ENCODE measurements around the gene HCN2.
"Not testable (repeated sequence)": the region's sequence is repeated elsewhere in the genome, so short reads cannot be mapped to it uniquely, and the experiment has no call there.

HCN2 gene

DNA sequence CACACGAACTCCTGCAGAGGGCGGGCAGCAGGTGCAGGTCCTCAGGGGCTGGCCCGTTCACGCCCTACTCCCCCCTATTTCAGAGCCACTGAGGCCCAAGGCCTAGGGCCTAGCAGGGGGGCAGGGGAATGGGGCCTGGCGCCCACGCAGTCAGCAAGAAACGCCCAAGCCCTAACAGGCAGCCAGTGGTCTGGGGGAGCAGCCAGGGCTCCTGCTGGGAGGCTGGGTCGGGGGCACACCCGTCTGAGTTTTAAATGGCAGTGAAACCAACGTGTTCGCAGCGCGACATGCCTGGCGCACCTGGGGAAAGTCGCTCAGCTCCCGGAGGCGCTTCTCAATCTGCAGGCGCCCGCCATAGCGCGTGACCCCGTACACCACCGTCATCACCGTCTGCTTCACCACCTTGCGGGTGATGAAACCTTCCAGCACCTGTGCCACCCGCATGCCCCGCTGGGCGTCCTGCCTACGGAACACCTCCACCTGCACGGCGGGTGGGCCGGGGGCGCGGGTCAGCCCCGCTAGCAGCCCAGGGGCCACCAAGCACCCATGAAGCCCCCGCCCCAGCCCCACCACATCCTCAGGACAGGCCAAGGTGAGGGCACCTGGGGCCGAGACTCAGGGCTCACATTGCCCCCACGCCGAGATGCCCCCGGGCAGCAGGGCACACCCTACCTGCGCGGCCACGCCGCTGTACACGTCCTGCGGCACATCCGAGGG is 29.8 kb downstream of the HCN2 start:
- Histone ChIP-seq H3K4me3 (ENCODE audit: low read depth in 1 of 2, low read length in 2 of 2) (no peak overlapping the region), H3K9me3 (ENCODE audit: low read length) (no peaks in the 10 kb centered on the region), H3K9ac (ENCODE audit: low read length) (no peak overlapping the region), H3K27ac (ENCODE audit: low read depth, low read length) (no peak overlapping the region), H3K4me1 (ENCODE audit: insufficient read depth, low read length) (no peaks in the 10 kb centered on the region), H3K36me3 (ENCODE audit: insufficient read depth, low read length) (peaks cover 7% of the 10 kb centered on the region), H3K27me3 (ENCODE audit: control insufficient read depth in 1 of 2, insufficient read depth in 2 of 2, low read length in 2 of 2) (peaks cover 0 to 22% of the 10 kb centered on the region in 2 donors)

GRCh38 chr19:620166-620862 is 30.6 kb downstream of the HCN2 start:
- Histone ChIP-seq H3K4me3 (ENCODE audit: low read depth in 1 of 2, low read length in 2 of 2) (no peak overlapping the region), H3K36me3 (ENCODE audit: insufficient read depth, low read length) (peaks cover 10% of the 10 kb centered on the region), H3K27ac (ENCODE audit: low read depth, low read length) (no peak overlapping the region), H3K9me3 (ENCODE audit: low read length) (no peaks in the 10 kb centered on the region), H3K27me3 (ENCODE audit: control insufficient read depth in 1 of 2, insufficient read depth in 2 of 2, low read length in 2 of 2) (peaks cover 0 to 17% of the 10 kb centered on the region in 2 donors), H3K9ac (ENCODE audit: low read length) (no peak overlapping the region), H3K4me1 (ENCODE audit: insufficient read depth, low read length) (no peaks in the 10 kb centered on the region)

DNA sequence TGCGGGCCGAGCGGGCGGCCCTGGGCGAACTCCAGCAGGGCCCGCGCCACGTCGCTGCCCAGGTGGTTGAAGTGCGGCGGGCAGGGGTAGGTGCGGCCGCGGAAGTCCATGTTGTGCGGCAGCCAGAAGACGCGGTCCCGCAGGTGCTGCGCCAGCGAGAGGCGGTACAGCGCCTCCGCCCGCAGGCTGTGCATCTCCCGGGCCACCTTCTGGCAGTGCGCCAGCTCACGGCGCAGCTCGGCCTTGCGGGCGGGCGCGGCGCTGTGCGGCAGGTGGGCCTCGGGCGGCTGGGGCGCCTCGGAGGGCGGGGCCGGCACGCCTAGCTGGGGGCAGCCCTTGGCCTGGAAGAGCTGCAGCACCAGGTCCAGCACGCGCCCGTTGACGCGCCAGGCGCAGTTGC is 31.5 kb downstream of the HCN2 start:
- H3K36me3 ChIP-seq (ENCODE audit: insufficient read depth, low read length), result peaks cover 13% of the 10 kb centered on the region
- not testable (repeated sequence) for H3K9ac ChIP-seq (ENCODE audit: low read length); H3K9me3 ChIP-seq (ENCODE audit: low read length); H3K4me3 ChIP-seq (ENCODE audit: low read depth in 1 of 2, low read length in 2 of 2); H3K4me1 ChIP-seq (ENCODE audit: insufficient read depth, low read length); H3K27ac ChIP-seq (ENCODE audit: low read depth, low read length)
- peaks cover 0 to 17% of the 10 kb centered on the region in 2 donors for H3K27me3 ChIP-seq (ENCODE audit: control insufficient read depth in 1 of 2, insufficient read depth in 2 of 2, low read length in 2 of 2)

DNA sequence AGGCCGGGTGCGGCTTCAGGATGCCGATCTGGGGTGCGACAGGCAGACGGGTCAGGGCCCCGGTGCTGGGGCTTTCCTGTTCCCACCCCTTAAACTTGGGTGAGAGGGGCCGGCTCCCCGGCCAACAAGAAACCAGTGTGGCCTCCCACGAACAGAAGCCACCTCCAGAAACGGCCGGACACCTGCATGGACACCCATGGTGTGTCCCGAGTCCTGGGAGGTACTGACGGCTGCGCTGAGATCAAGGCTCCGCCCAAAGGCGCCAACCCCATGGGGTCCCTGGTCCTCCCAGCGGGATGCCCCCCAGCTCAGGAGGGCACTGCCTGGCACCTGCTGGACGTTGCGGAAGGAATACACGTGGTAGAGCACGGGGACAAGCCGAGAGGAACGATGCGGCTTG is 32.1 kb downstream of the HCN2 start:
- Histone ChIP-seq H3K36me3 (ENCODE audit: insufficient read depth, low read length) (peaks cover 13% of the 10 kb centered on the region), H3K4me3 (ENCODE audit: low read depth in 1 of 2, low read length in 2 of 2) (no peak overlapping the region), H3K27me3 (ENCODE audit: control insufficient read depth in 1 of 2, insufficient read depth in 2 of 2, low read length in 2 of 2) (peaks cover 0 to 14% of the 10 kb centered on the region in 2 donors), H3K9ac (ENCODE audit: low read length) (no peak overlapping the region), H3K27ac (ENCODE audit: low read depth, low read length) (no peak overlapping the region), H3K4me1 (ENCODE audit: insufficient read depth, low read length) (no peaks in the 10 kb centered on the region), H3K9me3 (ENCODE audit: low read length) (no peaks in the 10 kb centered on the region)

DNA sequence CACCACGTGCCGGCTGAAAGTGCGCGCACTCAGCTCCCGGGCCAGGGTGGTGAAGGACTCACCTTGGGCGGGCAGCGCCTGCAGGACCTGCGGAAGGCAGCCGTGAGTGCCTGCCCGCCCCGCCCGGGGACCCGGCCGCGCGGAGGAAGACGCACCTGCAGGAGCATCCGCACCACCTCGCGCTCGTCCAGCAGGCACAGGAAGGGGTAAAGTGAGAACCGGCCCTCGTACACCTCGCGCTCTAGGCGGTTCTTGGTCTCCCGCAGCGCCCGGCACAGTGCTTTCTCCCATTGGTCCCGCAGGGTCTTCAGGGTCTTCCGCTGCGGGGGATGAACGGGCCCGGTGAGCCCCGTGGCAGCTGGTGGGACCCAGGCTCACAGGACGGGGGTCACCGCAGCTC is 33.0 kb downstream of the HCN2 start:
- no peaks in the 10 kb centered on the region for H3K4me1 ChIP-seq (ENCODE audit: insufficient read depth, low read length)
- H3K4me3 ChIP-seq (ENCODE audit: low read depth in 1 of 2, low read length in 2 of 2), result no peak overlapping the region
- peaks cover 0 to 5% of the 10 kb centered on the region in 2 donors for H3K27me3 ChIP-seq (ENCODE audit: control insufficient read depth in 1 of 2, insufficient read depth in 2 of 2, low read length in 2 of 2)
- H3K36me3 ChIP-seq (ENCODE audit: insufficient read depth, low read length), result peaks cover 13% of the 10 kb centered on the region
- H3K27ac ChIP-seq (ENCODE audit: low read depth, low read length), result no peak overlapping the region
- H3K9ac ChIP-seq (ENCODE audit: low read length), result no peak overlapping the region
- no peaks in the 10 kb centered on the region for H3K9me3 ChIP-seq (ENCODE audit: low read length)

DNA sequence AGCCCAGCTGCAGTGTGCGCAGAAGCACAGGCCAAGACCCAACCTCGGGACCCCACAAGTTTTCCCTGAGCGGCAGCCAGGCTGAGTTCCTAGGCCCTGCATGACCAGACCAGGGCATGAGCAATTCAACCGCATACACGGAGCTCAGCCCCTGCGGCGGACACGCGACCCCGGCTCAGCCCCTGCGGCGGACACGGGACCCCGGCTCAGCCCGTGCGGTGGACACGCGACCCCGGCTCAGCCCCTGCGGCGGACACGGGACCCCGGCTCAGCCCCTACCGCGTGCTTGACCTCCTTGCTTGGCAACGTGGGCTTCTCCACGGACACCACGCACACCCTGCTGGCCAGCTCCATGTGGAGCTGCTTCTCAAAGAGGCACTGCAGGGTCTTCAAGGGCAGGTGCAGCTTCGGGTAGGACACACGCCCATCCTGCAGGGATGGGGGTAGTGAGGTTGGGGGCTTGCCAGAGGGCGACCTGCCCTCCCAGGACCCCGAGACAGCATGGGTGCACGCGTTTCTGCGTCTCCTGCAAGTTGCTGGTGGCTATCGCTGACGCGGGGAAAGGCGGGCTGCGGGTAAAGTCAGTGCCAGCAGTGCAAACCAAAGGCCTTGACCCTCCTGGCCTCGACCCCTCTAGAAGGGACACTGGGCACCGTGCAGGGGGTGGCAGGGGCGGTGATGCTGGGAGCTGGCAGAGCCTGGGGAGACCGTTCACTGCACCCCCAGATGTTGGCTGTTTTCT is 33.7 kb downstream of the HCN2 start:
- Histone ChIP-seq H3K36me3 (ENCODE audit: insufficient read depth, low read length) (peaks cover 13% of the 10 kb centered on the region), H3K9me3 (ENCODE audit: low read length) (no peaks in the 10 kb centered on the region), H3K4me3 (ENCODE audit: low read depth in 1 of 2, low read length in 2 of 2) (no peak overlapping the region), H3K27me3 (ENCODE audit: control insufficient read depth in 1 of 2, insufficient read depth in 2 of 2, low read length in 2 of 2) (peaks cover 0 to 1% of the 10 kb centered on the region in 2 donors), H3K4me1 (ENCODE audit: insufficient read depth, low read length) (no peaks in the 10 kb centered on the region), H3K27ac (ENCODE audit: low read depth, low read length) (no peak overlapping the region), H3K9ac (ENCODE audit: low read length) (no peak overlapping the region)

DNA sequence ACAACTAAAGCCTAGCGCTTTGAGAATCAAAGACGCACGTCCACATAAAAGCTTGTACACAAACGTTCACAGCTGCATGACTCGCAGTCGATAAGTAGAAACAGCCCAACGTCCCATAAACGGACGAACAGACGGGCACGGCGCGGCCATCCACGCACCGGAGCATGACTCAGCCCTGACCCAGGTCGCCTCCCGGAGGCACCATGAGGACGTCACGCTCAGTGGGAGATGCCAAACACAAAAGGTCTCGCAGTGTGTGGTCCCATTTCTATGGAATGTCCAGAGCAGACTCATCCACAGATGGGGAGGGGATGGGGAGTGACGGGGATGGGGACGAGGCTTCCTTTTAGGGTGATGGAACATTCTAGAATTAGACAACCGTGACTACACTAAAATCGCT is 34.3 kb downstream of the HCN2 start:
- Histone ChIP-seq H3K27me3 (ENCODE audit: control insufficient read depth in 1 of 2, insufficient read depth in 2 of 2, low read length in 2 of 2) (no peaks in the 10 kb centered on the region), H3K9me3 (ENCODE audit: low read length) (no peaks in the 10 kb centered on the region), H3K36me3 (ENCODE audit: insufficient read depth, low read length) (peaks cover 13% of the 10 kb centered on the region), H3K27ac (ENCODE audit: low read depth, low read length) (no peak overlapping the region), H3K9ac (ENCODE audit: low read length) (no peak overlapping the region), H3K4me1 (ENCODE audit: insufficient read depth, low read length) (no peaks in the 10 kb centered on the region), H3K4me3 (ENCODE audit: low read depth in 1 of 2, low read length in 2 of 2) (no peak overlapping the region)

GRCh38 chr19:624433-625109 is 34.9 kb downstream of the HCN2 start:
- no peak overlapping the region for H3K4me3 ChIP-seq (ENCODE audit: low read depth in 1 of 2, low read length in 2 of 2)
- no peaks in the 10 kb centered on the region for H3K9me3 ChIP-seq (ENCODE audit: low read length)
- H3K9ac ChIP-seq (ENCODE audit: low read length), result no peak overlapping the region
- peaks cover 13% of the 10 kb centered on the region for H3K36me3 ChIP-seq (ENCODE audit: insufficient read depth, low read length)
- no peaks in the 10 kb centered on the region for H3K4me1 ChIP-seq (ENCODE audit: insufficient read depth, low read length)
- H3K27me3 ChIP-seq (ENCODE audit: control insufficient read depth in 1 of 2, insufficient read depth in 2 of 2, low read length in 2 of 2), result no peaks in the 10 kb centered on the region
- H3K27ac ChIP-seq (ENCODE audit: low read depth, low read length), result no peak overlapping the region

DNA sequence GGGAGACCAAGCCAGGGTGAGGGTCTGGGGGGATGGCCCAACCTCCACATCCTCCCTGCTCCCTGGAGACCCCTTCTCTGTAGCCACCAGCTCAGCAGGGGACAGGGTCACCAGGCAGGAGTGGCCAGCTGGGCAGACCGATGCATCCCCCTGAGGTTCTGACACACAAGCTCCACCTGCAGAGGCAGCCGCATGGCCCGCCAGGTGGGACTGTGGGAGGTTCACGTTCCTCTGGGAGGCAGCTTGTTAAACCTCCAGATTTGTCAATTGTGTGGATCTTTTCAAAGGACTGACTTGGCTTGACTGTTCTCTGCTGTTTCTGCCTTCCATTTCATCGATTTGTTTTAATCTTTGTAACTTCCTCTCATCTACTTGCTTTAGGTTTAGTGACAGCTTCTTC is 35.6 kb downstream of the HCN2 start:
- no peak overlapping the region for H3K9ac ChIP-seq (ENCODE audit: low read length)
- H3K36me3 ChIP-seq (ENCODE audit: insufficient read depth, low read length), result peaks cover 8% of the 10 kb centered on the region
- no peak overlapping the region for H3K4me3 ChIP-seq (ENCODE audit: low read depth in 1 of 2, low read length in 2 of 2)
- no peak overlapping the region for H3K27ac ChIP-seq (ENCODE audit: low read depth, low read length)
- H3K27me3 ChIP-seq (ENCODE audit: control insufficient read depth in 1 of 2, insufficient read depth in 2 of 2, low read length in 2 of 2), result no peaks in the 10 kb centered on the region
- no peaks in the 10 kb centered on the region for H3K9me3 ChIP-seq (ENCODE audit: low read length)
- H3K4me1 ChIP-seq (ENCODE audit: insufficient read depth, low read length), result no peaks in the 10 kb centered on the region

DNA sequence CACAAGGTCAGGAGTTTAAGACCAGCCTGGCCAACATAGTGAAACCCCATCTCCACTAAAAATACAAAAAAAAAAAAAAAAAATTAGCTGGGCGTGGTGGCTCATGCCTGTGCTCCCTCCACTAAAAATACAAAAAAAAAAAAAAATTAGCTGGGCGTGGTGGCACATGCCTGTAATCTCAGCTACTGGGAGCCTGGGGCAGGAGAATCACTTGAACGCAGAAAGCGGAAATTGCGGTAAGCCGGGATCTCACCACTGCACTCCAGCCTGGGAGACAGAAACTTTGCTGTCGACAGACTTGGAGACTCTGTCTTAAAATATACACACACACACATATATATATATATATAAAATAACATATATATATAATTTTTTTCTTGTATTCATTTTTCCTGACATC is 36.9 kb downstream of the HCN2 start:
- H3K9ac ChIP-seq (ENCODE audit: low read length); H3K27ac ChIP-seq (ENCODE audit: low read depth, low read length); H3K4me1 ChIP-seq (ENCODE audit: insufficient read depth, low read length); H3K36me3 ChIP-seq (ENCODE audit: insufficient read depth, low read length); H3K27me3 ChIP-seq (ENCODE audit: control insufficient read depth in 1 of 2, insufficient read depth in 2 of 2, low read length in 2 of 2); H3K4me3 ChIP-seq (ENCODE audit: low read depth in 1 of 2, low read length in 2 of 2); H3K9me3 ChIP-seq (ENCODE audit: low read length): not testable (repeated sequence)

- Histone ChIP-seq H3K27ac (ENCODE audit: low read depth, low read length) (no peak overlapping the region), H3K9me3 (ENCODE audit: low read length) (no peaks in the 10 kb centered on the region), H3K27me3 (ENCODE audit: control insufficient read depth in 1 of 2, insufficient read depth in 2 of 2, low read length in 2 of 2) (no peaks in the 10 kb centered on the region), H3K4me3 (ENCODE audit: low read depth in 1 of 2, low read length in 2 of 2) (no peak overlapping the region), H3K4me1 (ENCODE audit: insufficient read depth, low read length) (peaks cover 10% of the 10 kb centered on the region), H3K9ac (ENCODE audit: low read length) (no peak overlapping the region), H3K36me3 (ENCODE audit: insufficient read depth, low read length) (peaks cover 6% of the 10 kb centered on the region)
Observed at GRCh38 chr19:628168-628567, 38.5 kb downstream of the HCN2 start.
